ENCODE measurements around the gene SLC25A10.

DNA sequence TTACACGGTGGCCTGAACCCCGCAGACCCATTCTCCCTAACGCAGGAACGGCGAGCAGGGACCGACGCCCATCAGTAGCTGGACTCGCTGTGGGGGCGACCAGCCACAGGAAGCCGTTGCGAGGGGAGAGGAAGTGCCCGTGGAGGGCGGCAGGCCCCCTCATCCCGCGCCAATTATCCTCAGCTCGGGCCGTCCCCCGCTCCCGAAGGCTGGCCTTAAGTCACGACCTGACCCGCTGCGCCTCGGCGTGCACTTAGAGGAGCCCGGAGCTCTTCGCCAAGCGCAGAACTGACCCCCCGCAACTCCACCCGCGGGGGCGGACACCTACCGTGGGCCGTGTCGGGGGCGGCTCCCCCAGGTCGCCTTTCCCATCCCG, 28.9 kb upstream of the SLC25A10 start:
- TF ChIP-seq, protein P1, sequence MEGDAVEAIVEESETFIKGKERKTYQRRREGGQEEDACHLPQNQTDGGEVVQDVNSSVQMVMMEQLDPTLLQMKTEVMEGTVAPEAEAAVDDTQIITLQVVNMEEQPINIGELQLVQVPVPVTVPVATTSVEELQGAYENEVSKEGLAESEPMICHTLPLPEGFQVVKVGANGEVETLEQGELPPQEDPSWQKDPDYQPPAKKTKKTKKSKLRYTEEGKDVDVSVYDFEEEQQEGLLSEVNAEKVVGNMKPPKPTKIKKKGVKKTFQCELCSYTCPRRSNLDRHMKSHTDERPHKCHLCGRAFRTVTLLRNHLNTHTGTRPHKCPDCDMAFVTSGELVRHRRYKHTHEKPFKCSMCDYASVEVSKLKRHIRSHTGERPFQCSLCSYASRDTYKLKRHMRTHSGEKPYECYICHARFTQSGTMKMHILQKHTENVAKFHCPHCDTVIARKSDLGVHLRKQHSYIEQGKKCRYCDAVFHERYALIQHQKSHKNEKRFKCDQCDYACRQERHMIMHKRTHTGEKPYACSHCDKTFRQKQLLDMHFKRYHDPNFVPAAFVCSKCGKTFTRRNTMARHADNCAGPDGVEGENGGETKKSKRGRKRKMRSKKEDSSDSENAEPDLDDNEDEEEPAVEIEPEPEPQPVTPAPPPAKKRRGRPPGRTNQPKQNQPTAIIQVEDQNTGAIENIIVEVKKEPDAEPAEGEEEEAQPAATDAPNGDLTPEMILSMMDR (IDR thresholded peaks at IDR 0.05), result no peak
- no peak for TF ChIP-seq POLR2A (IDR thresholded peaks at IDR 0.05)
